Mesodermal cell (in vitro differentiated cells): Measurements from ENCODE around the gene FGFR2.

ENCODE experiments used
- H3K27ac ChIP-seq: 2 replicates; pipeline ENCODE4 v1.7.0; 2013; ENCODE audit warnings: mild to moderate bottlenecking, low read depth, low read length, moderate library complexity; ENCODE audit not compliant: severe bottlenecking
- H3K36me3 ChIP-seq: 2 replicates; pipeline ENCODE4 v1.7.1; 2013; ENCODE audit warnings: mild to moderate bottlenecking, low read length, moderate library complexity; ENCODE audit not compliant: control insufficient read depth, insufficient read depth
- H3K4me1 ChIP-seq: one replicate; pipeline ENCODE4 v1.7.1; 2013; ENCODE audit warnings: mild to moderate bottlenecking, low read length; ENCODE audit not compliant: insufficient read depth, control insufficient read depth, poor library complexity, severe bottlenecking
- H3K4me3 ChIP-seq: 2 replicates; pipeline ENCODE4 v1.7.0; 2013; ENCODE audit warnings: low read length, control low read depth, mild to moderate bottlenecking; ENCODE audit not compliant: insufficient read depth, poor library complexity, severe bottlenecking; ENCODE audit errors: extremely low read depth
- H3K9me3 ChIP-seq: 2 replicates; pipeline ENCODE4 v1.7.1; 2013; ENCODE audit warnings: mild to moderate bottlenecking, low read length, moderate library complexity; ENCODE audit not compliant: control insufficient read depth
- WGBS, 2 experiments: methylation state at CpG; one replicate each; pipeline ENCODE4 v1.1.5; 2013; ENCODE audit warnings: missing lambda C conversion rate in 2 of 2; ENCODE audit not compliant: insufficient coverage in 2 of 2; 5-methylcytosine and 5-hydroxymethylcytosine counted together

FGFR2 gene

DNA sequence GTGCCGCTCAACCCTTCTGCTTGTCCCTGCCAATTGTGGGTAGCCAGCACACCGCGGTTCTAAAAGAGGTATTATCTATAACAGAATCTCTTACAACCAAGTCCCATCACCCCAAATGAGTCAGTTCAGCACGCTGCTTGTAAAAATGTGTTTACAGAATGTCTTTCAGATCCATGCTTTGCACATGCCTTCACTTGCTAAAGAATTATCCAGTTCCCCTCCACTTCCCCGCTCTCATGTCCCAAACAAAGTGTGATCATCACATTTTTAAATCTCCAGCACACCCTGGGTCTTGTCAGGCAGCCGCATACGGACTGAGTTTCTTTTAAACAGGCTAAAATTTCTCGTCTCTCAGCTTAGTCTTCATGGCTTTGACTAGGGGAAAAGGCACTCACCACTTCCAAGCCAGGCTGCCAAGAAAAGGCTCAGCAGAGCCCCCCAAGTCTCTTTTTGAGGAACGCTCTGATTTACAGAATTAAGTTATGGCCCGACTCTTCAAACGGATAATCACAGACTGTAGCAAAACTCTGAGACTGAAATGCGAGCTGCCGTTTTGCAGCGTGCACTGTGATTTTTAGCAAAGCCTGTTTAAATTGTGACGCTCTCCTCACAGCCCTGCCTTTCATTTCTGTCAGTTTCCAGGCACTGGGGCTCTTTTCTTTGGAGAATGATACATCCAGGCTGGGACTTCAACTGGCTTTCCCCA lies 29.8 kb upstream of the FGFR2 start:
- no peaks in the 10 kb centered on the region for H3K36me3 ChIP-seq
- H3K4me3 ChIP-seq = no peak overlapping the region
- no peaks in the 10 kb centered on the region for H3K9me3 ChIP-seq
- WGBS, 2 experiments = 81 to 88% methylated on average over 14 to 15 of the region's 15 CpGs
- peaks cover 14% of the 10 kb centered on the region for H3K4me1 ChIP-seq
- H3K27ac ChIP-seq = peak overlapping the region; percentile 31

DNA sequence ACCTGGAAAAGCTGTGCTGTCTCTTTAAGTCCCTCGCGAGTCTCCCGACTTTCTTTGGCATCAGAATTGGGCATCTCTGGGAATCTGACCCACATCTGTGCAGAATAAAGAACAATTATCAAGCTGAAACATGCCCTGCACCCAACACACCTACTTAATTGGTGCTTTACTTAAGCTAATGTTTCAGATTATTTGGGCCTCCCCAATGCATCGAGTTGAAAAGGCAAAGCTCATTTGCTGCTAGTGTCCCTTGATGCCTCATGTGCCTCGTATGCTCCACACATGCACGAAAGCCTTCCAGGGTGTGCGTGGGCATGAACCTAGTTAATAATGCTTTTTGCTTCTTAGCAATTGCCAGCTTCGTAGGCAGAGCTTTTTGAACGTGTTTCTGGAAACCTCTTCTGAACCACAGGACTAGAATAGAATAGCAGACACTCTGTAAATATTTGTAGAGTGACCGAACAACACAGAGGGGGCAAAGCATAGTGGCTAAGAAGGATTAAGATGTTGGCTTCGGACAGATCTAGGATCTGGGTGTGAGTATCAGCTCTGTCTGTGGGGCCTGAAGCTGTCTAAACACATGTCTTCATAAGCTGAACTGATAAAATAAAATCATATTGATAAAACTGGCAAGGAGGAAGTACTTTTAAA lies 26.7 kb upstream of the FGFR2 start:
- Histone ChIP-seq H3K4me1 (peaks cover 14% of the 10 kb centered on the region), H3K27ac (no peak overlapping the region), H3K4me3 (no peak overlapping the region), H3K9me3 (no peaks in the 10 kb centered on the region), H3K36me3 (no peaks in the 10 kb centered on the region)
- 87 to 92% methylated on average over 9 to 10 of the region's 11 CpGs for WGBS, 2 experiments

DNA sequence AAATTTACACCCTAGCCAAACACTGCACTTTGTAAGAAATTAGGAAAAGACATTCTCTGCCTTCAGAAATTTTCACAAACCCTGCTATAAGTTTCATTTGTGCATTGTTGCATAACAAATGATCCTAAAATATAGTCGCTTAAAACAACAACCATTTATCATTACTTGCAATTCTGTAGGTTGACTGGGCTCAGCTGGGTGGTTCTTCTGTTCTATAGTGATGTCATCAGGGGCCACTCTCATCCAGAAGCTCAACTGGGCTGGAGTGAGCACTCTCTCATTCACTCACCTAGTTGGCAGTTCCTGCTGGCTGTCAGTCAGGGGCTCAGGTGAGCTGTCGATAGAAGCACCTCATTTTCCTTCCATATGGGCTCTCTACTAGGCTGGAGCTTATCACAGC lies 20.7 kb upstream of the FGFR2 start:
- peaks cover 5% of the 10 kb centered on the region for H3K4me1 ChIP-seq
- H3K9me3 ChIP-seq = peaks cover 16% of the 10 kb centered on the region
- H3K4me3 ChIP-seq = no peak overlapping the region
- WGBS, 2 experiments = 100% methylated on average over 1 of the region's 2 CpGs
- no peaks in the 10 kb centered on the region for H3K36me3 ChIP-seq
- H3K27ac ChIP-seq = no peak overlapping the region

- Histone ChIP-seq H3K4me3 (no peak overlapping the region), H3K4me1 (peaks cover 5% of the 10 kb centered on the region), H3K36me3 (no peaks in the 10 kb centered on the region), H3K9me3 (peaks cover 16% of the 10 kb centered on the region), H3K27ac (no peak overlapping the region)
- WGBS, 2 experiments = 93 to 96% methylated on average over 6 to 7 of the region's 7 CpGs
These were observed 18.9 kb upstream of the FGFR2 start for GRCh38 chr10:121617176-121617575.

DNA sequence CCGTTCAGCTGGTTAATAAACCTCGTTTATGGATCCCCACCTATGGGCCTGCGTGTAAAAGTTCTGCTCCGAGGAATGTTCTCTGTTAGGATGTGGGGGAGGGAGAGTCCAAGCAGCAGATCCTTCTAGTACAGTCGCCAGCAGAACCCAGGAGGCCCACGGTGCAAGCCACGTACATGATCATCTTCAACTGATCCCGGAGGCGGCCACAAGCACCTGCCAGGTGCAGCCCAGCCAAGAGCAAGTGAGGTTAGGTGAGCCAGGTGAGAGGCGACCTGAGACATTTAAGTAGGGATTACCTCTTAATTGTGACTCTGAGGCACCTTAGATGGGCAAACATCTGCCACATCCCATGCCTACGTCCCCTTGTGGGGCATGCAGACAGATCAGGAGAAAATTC lies 18.0 kb upstream of the FGFR2 start:
- Histone ChIP-seq H3K4me3 (no peak overlapping the region), H3K27ac (no peak overlapping the region), H3K36me3 (no peaks in the 10 kb centered on the region), H3K4me1 (peaks cover 8% of the 10 kb centered on the region), H3K9me3 (peaks cover 16% of the 10 kb centered on the region)
- 95 to 96% methylated on average over 7 to 10 of the region's 11 CpGs for WGBS, 2 experiments

GRCh38 chr10:121615836-121616235 lies 17.6 kb upstream of the FGFR2 start:
- no peak overlapping the region for H3K4me3 ChIP-seq
- H3K9me3 ChIP-seq = peaks cover 16% of the 10 kb centered on the region
- H3K4me1 ChIP-seq = peaks cover 13% of the 10 kb centered on the region
- H3K36me3 ChIP-seq = no peaks in the 10 kb centered on the region
- H3K27ac ChIP-seq = no peak overlapping the region
- 90 to 100% methylated on average over 2 to 4 of the region's 7 CpGs for WGBS, 2 experiments

GRCh38 chr10:121615435-121615793 lies 17.2 kb upstream of the FGFR2 start:
- H3K36me3 ChIP-seq = no peaks in the 10 kb centered on the region
- H3K4me3 ChIP-seq = no peak overlapping the region
- H3K9me3 ChIP-seq = peaks cover 16% of the 10 kb centered on the region
- H3K4me1 ChIP-seq = peaks cover 16% of the 10 kb centered on the region
- H3K27ac ChIP-seq = no peak overlapping the region
- 92 to 100% methylated on average over 2 to 7 of the region's 12 CpGs for WGBS, 2 experiments

DNA sequence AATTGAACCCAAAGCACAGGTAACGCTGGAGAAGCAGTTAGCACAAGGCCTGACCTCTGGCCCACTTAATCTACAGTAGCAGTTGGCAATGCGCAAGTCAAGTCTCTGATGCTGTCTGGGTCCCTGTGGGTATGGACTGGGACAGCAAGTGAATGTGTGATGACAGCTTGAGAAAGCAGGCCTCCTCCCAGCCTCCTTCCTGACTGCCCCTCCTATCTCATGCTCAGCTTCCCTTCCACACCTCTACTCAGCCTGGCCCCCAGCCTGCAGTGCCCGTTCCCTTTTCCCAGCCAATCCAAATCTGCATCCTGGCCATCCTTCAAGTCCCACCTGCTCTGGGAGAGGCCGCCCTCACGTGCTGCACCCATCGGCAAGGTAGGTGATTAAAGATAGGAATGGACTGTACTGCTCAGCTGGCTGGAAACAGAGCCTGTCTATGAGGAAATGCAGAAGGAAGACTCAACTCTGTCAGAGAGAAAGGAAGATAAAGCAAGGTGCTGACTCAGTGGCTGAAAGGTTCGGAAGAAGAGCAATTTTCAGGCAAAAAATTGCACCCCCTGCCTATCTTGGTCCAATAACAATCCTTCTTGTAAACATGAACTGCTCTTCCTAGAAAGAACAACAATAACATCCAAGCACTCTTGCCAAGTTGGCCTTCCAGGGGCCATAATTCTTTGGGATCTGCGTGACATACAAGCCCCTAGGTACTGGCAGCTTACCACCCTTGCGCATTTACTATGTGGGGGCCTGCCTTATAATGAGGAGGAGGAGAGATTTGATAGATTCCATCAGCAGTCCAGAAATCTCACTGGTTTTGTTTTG lies 16.6 kb upstream of the FGFR2 start:
- Histone ChIP-seq H3K9me3 (peaks cover 16% of the 10 kb centered on the region), H3K36me3 (no peaks in the 10 kb centered on the region), H3K4me3 (no peak overlapping the region), H3K27ac (no peak overlapping the region), H3K4me1 (peaks cover 22% of the 10 kb centered on the region)
- WGBS, 2 experiments = 87 to 90% methylated on average over 3 to 6 of the region's 9 CpGs

DNA sequence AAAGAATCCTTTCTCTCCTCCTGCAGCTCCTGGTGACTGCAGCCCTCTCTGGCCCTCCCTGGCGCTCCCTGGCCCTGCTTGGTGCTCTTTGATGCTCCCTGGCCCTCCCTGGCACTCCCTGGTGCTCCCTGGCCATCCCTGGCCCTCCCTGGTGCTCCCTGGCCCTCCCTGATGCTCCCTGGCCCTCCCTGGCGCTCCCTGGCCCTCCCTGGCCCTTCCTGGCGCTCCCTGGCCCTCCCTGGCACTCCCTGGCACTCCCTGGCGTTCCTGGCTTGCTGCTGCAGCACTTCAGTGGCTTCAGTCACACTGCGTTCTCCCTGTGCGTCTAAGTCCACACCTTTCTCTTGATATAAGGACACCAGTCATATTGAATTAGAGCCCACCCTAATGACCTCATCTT lies 15.2 kb upstream of the FGFR2 start:
- Histone ChIP-seq H3K9me3 (peaks cover 6% of the 10 kb centered on the region), H3K27ac (no peak overlapping the region), H3K36me3 (no peaks in the 10 kb centered on the region), H3K4me3 (no peak overlapping the region), H3K4me1 (peaks cover 27% of the 10 kb centered on the region)
- 91 to 97% methylated on average over 6 of the region's 6 CpGs for WGBS, 2 experiments

DNA sequence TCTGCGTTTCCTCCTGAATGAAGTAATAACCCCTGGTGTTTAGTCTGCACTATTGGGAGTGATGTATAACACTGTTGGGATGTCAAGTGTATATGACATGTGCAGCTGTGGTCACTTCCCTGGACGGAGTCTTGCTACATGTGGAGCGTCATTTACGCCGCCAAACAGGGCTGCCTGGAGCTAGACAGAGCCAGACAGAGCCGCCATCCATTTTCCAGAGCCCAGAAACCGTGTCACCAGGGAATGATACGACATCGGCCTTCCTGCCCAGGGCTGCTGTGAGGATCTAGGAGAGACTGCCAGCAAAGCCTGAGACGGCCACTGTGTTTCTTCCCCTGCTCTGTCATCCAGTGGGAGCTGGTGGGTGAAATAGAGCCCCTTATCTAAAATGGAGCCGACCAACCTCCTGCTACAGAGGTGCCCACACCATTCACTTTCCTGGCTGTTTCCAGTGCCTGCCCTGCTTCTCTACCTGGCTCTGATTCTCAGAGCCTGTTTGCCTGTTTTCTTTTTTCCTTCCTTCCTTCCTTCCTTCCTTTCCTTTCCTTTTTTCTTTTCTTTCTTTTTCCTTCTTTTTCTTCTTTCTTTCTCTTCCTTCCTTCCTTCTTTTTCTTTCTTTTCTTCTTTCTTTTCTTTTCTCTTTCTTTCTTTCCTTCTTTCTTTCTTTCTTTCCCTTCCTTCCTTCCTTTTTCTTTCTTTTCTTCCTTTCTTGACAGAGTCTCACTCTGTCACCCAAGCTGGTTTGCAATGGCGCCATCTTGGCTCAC lies 13.3 kb upstream of the FGFR2 start:
- WGBS, 2 experiments = 84 to 86% methylated on average over 11 to 12 of the region's 12 CpGs
- Histone ChIP-seq H3K9me3 (no peaks in the 10 kb centered on the region), H3K36me3 (no peaks in the 10 kb centered on the region), H3K27ac (no peak overlapping the region), H3K4me1 (peaks cover 28% of the 10 kb centered on the region), H3K4me3 (no peak overlapping the region)
